ENCODE results near the gene KLF16.
"Not testable (repeated sequence)": the region's sequence is repeated elsewhere in the genome, so short reads cannot be mapped to it uniquely, and the experiment has no call there.

The KLF16 gene

DNA sequence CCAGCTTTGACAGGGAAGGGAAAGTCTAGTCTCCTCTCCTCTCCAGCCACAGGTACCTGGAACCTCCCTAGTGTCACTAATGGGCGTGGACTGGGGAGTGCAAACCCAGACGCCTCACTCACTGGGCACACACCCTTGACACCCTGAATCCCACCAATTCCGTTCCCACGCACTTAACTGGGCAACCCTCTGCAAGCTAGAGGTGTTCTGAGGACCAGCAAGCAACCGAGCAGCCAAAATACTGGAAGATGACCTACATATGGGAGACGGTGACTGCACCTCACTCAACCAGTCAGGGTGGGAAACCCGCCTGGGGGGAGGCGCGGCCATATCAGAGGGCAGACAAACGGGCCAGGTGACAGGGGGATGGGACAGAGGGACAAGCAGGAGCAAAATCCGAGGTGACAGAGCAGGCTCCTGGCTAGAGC, 20.9 kb upstream of the KLF16 start:
- no peak for DNase-seq (ENCODE audit: low read depth in 2 of 2)

- DNase-seq (ENCODE audit: low read depth in 2 of 2), result no peak
Observed at GRCh38 chr19:1883784-1884183, 20.4 kb upstream of the KLF16 start.

DNA sequence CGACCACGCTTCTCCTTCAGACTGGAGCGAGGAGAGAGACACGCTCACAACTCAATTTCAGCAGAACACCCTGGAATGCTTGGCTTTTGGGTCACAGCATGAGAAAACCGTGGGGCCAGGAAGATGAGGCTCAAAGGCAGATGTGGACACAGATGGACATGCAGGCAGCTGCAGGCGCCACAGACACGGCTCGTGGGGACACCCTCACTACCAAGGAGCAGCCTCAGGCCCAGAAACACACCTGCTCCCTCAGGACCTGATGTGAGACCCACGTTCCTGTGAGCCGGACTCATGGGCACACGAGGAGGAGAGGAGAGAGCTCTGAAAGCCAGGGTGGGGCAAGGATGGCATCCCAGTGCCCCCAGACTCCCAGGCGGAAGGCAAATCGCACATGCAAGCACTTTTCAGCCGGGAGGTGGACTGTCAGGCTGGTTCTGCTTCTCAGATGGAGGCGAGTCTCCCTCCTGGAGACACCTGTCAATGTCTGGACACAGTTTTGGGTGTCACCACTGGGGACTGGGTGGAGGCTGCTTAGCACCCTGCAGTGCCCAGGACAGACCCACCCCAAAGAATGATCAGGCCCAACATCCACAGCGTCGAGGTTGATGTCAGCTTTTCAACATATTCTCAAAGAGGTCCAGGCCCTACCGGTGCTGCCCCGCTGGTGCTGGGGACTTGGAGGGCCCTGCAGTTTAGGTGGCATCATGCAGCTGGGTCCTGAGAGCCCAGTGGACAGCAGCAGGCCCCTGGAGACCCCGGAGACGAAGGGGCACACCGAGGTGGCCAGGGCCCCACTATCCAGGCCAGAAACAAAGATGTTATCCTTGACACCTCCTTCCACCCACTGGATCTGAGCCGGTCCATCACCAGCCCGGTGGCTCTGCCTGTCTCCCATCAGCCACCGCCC, 19.7 kb upstream of the KLF16 start:
- DNase-seq (ENCODE audit: low read depth in 2 of 2), result no peak

GRCh38 chr19:1882089-1882785, 18.9 kb upstream of the KLF16 start:
- no peak for DNase-seq (ENCODE audit: low read depth in 2 of 2)

GRCh38 chr19:1881393-1882088, 18.2 kb upstream of the KLF16 start:
- DNase-seq (ENCODE audit: low read depth in 2 of 2), result not testable (repeated sequence)

GRCh38 chr19:1880611-1881392, 17.4 kb upstream of the KLF16 start:
- DNase-seq (ENCODE audit: low read depth in 2 of 2), result no peak

DNA sequence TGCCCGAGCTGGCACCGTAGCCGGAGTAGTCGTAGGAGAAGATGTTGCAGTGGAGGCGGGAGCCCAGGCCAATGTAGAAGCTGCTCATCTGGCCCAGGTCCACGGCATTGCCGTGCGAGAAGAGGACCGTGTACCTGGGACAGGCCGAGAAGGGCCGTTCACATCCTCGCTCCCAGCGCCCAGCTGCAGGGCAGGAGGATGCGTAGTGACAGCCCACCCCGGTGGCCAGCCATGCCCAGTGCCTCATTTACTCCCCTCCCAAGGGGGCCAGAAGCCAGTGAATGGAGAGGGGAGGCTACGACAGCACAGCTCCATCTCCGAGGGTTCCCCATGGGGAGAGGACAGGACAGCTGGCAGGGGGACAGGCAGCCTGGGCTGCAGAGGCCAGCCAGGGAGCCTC, 16.6 kb upstream of the KLF16 start:
- not testable (repeated sequence) for DNase-seq (ENCODE audit: low read depth in 2 of 2)

- DNase-seq (ENCODE audit: low read depth in 2 of 2), result not testable (repeated sequence)
Observed at GRCh38 chr19:1878583-1878982, 15.2 kb upstream of the KLF16 start.

DNA sequence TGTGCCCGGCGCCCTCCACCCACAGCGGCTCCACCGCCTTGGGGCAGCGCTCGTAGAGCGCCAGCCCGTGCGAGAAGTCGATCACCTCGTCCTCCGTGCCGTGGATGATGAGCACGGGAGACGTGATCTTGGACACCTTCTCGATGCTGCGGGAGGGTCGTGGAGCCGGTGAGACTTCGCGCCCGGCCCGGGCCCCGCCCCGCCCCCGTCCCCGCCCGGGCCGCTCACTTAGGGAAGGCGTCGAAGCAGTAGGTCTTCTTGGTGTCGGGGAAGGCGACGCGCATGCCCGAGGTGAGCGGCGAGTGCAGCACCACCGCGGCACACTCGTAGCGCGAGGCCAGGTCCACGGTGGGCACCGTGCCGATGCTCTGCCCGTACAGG, 13.9 kb upstream of the KLF16 start:
- not testable (repeated sequence) for DNase-seq (ENCODE audit: low read depth in 2 of 2)

DNA sequence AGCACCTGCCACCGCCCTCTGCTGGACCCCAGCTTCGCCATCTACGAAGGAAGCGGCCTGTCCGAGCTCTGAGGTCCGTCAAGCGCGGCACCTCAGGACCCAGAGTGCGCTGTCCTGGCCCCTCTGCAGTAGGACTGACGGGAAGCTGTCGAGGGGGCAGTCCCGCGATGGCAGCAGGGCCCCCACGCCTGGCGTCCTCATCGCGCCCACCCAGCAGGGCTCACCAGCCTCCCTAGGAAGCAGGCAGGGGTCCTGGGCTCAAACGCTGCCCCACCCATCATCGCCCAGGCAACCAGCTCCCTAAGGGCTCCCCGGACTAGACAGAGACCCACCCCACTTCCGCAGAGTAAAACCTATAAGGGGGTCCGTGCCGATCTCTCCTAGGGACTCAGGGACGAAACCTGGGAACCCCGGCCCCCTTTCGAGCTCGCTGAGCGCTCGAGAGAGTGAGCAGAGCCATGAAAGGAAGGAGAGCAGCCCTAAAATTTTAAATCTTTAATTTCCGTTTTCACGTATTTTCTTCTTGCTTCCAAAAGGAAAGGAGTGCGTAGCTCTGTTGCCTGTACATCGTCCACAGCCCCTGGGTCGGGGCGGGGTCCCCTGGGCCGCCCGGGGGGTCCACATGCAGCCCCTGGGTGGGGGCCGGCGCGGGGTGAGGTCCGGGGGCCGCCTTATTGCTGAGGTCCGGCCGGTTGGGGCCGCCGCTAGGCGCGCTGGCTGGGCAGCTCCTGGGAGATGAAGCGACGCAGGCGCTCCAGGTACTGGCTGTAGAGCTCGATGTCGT, 13.3 kb upstream of the KLF16 start:
- not testable (repeated sequence) for DNase-seq (ENCODE audit: low read depth in 2 of 2)

DNA sequence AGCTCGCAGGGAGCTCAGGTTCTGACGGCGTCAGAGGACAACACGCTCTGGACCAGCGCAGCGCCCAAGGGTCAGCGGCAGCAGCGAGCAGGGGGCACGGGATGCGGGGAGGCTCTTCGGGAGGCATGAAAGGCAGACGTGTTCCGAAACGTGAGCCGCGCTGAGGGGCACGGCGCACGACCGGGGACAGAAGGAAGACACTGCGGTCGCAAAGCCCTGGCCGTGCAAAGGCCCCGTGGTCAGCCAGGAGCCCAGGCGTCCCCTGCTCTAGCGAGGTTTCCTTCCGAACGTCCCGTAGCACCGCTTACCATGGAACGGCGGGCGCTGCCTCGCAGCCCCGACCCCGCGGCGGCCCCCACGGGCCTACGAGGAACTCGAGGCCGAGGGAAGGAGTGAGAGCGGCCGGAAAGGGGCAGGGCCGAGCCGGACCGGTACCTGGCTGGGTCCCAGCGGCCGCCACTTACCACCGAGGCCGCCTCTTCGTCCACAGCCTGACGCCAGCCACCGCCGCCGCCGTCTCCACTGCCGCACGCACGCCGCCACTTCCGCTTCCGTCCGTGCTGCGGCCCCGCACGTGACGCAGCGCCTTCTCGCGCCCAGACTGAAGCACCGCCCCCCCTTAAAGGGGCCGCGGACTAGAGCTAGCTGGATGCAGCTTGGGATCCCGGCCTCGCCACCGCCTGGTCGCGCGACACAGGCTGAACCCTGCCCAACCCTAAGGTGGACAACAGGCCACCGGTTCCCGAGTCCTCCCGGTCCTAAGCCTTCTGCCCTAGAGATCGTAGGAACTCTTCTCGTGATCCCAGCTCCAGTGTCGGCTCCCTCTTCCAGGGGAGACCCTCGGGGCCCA, 12.5 kb upstream of the KLF16 start:
- DNase-seq (ENCODE audit: low read depth in 2 of 2), result peak; percentile 64 to 72

DNA sequence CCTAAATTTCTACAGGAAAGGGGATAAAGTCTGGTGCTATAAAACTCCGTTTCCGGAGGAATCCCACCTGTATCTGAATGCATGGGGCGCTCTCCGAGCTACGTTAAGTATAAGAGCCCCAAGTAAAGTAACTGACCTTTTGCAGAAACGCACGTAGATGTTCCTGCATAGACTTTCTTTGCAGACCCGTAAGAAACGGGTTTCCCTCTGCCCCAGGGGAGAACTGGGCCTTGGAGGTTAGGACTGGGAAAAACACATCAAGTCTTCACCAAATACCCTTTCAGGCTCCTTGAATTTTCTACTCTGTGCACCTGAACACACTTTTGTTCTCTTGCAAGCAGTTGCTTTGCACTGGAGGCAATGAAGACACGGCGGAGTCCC, 11.9 kb upstream of the KLF16 start:
- DNase-seq (ENCODE audit: low read depth in 2 of 2), result not testable (repeated sequence)

DNA sequence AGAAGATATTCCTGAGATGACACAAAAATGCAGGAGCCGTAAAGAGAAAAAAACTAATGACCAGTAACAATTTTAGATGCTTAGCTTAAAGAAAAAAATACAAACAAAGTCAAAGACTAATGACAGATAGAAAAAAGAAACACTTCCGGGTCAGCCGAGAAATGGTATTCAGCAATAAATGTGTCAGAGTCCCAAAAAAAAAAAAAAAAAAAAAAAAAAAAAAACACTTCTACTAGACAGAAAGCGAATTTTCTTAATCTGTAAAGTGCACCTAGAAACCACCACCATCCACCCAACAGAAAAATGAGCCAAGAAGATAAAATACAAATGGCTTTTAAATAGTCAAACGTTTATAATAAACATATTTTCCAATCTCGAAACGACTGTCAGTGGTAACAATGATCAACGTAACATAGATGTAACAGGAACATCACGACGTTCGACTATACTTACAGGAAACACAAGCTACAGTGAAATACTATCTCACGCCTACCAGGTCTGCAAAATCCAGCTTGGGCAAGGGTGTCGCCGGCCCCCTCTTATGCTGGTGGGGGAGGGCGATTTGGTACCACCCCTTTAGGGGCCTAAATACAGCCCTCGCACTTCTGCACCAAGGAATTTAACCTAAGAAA, 11.3 kb upstream of the KLF16 start:
- no peak for DNase-seq (ENCODE audit: low read depth in 2 of 2)

GRCh38 chr19:1873524-1874473, 10.4 kb upstream of the KLF16 start:
- no peak for DNase-seq (ENCODE audit: low read depth in 2 of 2)

GRCh38 chr19:1872807-1873523, 9.6 kb upstream of the KLF16 start:
- no peak for DNase-seq (ENCODE audit: low read depth in 2 of 2)

DNA sequence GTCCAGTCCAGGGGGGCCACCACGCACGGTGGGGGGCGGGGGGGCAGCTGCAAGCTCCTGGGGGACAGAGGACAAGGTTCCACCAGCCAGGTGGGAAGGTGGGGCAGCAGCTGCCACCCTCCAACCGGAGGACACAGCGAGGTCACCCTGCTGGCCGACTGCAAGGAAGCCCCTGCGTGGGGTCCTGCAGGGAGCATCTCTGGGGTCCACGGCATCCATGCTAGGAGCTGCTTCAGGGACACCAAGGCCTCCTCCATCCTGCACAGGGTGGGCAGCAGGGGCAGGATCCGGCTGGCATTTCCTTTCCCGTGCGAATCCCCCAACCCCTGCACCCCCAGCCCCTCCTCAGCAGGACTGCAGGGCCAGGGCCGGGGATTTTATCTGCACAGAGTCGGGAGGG, 8.3 kb upstream of the KLF16 start:
- no peak for DNase-seq (ENCODE audit: low read depth in 2 of 2)

DNA sequence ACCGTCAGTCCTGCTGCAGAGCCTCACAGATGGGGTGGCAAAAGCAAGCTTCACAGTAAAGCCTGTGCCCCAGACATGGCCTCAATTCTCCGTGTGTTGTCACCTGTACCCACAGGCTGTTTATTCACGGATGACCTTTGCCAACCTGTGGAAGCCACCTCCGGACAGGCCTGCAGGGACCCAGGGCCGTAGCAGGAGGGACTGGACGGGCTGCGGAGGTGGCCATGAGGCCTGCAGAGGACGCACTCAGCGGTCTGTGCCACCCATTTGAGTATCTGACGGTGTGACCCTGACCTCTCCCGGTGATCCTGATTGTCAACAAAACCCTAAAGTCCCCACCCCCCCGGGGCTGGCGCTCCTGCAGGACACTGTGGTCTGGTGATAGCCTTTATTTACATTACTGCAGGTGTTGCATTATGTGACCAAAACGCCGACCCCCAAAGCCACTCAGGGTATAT, 7.8 kb upstream of the KLF16 start:
- DNase-seq (ENCODE audit: low read depth in 2 of 2), result no peak

- no peak for DNase-seq (ENCODE audit: low read depth in 2 of 2)
Observed at GRCh38 chr19:1868971-1869370, 5.6 kb upstream of the KLF16 start.
